Aorta (tissue), 5 donors: ENCODE measurements around the gene DPYSL3. TPM values are rescaled to one million over a fixed set of nuclear protein-coding genes. Genes with fewer than 3 reads are reported as not detected.
A peak's percentile ranks its signal among the peaks of the same experiment; 100 is the strongest.

Source experiments
- ATAC-seq: fragments of 200-7000 bp; cut with Tn5 transposase; one replicate; pipeline ENCODE4 v1.9.1; 2022; ENCODE audit warnings: moderate library complexity; ENCODE audit not compliant: low FRiP score
- DNase-seq, 2 donors: peaks; one replicate each; pipeline ENCODE4 v3.0.0-alpha.2; 2020
- H3K27ac ChIP-seq, 2 donors: one replicate each; pipeline ENCODE4 v1.5.1; 2013; ENCODE audit warnings: low read length in 2 of 2, mild to moderate bottlenecking in 2 of 2, moderate library complexity in 2 of 2, control low read depth in 1 of 2, inconsistent platforms in 1 of 2, low read depth in 1 of 2
- H3K27me3 ChIP-seq, 2 donors: one replicate each; pipeline ENCODE4 v1.6.1; 2013; ENCODE audit warnings: control low read depth in 1 of 2, low read length in 1 of 2, mild to moderate bottlenecking in 1 of 2, moderate library complexity in 1 of 2; ENCODE audit not compliant: insufficient read depth in 2 of 2, control insufficient read depth in 1 of 2
- H3K36me3 ChIP-seq, 2 donors: one replicate each; pipeline ENCODE4 v1.6.1; 2013; ENCODE audit warnings: control low read depth in 1 of 2, low read length in 1 of 2, mild to moderate bottlenecking in 1 of 2; ENCODE audit not compliant: insufficient read depth in 2 of 2, control insufficient read depth in 1 of 2
- H3K4me1 ChIP-seq, 2 donors: one replicate each; pipeline ENCODE4 v1.6.1; 2013; ENCODE audit warnings: low read length in 2 of 2, control low read depth in 1 of 2, mild to moderate bottlenecking in 1 of 2, moderate library complexity in 1 of 2; ENCODE audit not compliant: insufficient read depth in 2 of 2, control insufficient read depth in 1 of 2
- H3K4me3 ChIP-seq, 2 donors: one replicate each; pipeline ENCODE4 v1.5.1; 2013; ENCODE audit warnings: low read length in 2 of 2, control low read depth in 1 of 2, mild to moderate bottlenecking in 1 of 2
- H3K9me3 ChIP-seq: one replicate; pipeline ENCODE4 v1.6.1; 2013; ENCODE audit warnings: mild to moderate bottlenecking, low read length; ENCODE audit not compliant: control insufficient read depth
- WGBS, 2 donors: extraction: QIAGEN DNeasy Blood & Tissue Kit; methylation state at CpG; one replicate each; pipeline ENCODE4 v1.1.7; 2013; 5-methylcytosine and 5-hydroxymethylcytosine counted together
- intact Hi-C, 2 donors: fragments of 100-400 bp; cut with DNase I; formaldehyde crosslinking; loops; one replicate each; pipeline versions ENCODE4 v1.14.2 to v1.15.0; 2022
- polyA plus RNA-seq, 2 donors: library from polyadenylated mRNA; stranded (reverse); fragments of 200-250 nt; gene quantifications; one replicate each; pipeline ENCODE4 v1.2.3, GENCODE V29; 2013
- total RNA-seq, 2 donors: library from RNA; stranded (reverse); fragmentation: NEBNext Ultra II Directional; extraction: Animal tissue kit (Norgen Biotek cat#: 25700); gene quantifications; one replicate each; pipeline ENCODE4 v1.2.1, GENCODE V29; 2021
- donor health status: healthy with polysubstance abuse.
- donor health status: Bipolar disorder and iron deficiency.
- donor health status: DM: no; HTN: no; CAD: no.
- donor health status: DM: no; HTN: no; CAD: no.
- donor health status: DM: yes; HTN: yes; CAD: no.

The DPYSL3 gene
- total and polyA plus RNA-seq, 4 donors = 85.1 to 344 (median 195) TPM

DNA sequence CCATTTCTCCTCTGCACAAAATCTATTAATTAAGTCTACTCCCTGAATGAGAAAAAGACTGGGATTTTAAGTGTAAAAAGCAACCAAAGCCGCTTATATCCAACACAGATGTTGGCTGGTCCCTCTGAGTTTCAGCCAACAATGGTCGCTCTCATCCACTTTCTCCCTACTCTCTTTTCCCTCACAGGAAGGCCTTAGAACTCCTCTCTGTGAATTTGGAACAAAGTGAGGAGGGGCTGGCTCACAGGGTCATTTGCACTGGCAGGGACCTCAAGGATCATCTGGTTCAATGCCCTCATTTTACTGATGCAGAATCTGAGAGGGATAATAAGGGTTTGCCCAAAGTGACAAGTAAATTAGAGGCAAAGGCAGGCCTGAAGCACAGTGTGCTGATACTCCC lies 64.0 kb downstream of the DPYSL3 start:
- ATAC-seq (no peak), DNase-seq (no peak)
- intact Hi-C loops = no loop called here
- Histone ChIP-seq H3K4me3 (no peak overlapping the region), H3K9me3 (no peaks in the 10 kb centered on the region), H3K36me3 (no peaks in the 10 kb centered on the region), H3K27ac (peak overlapping the region; percentile 58 to 76), H3K4me1 (peaks cover 6 to 9% of the 10 kb centered on the region in 2 donors), H3K27me3 (no peaks in the 10 kb centered on the region)
- 37 to 39% methylated on average over 2 of the region's 2 CpGs for WGBS, 2 donors

DNA sequence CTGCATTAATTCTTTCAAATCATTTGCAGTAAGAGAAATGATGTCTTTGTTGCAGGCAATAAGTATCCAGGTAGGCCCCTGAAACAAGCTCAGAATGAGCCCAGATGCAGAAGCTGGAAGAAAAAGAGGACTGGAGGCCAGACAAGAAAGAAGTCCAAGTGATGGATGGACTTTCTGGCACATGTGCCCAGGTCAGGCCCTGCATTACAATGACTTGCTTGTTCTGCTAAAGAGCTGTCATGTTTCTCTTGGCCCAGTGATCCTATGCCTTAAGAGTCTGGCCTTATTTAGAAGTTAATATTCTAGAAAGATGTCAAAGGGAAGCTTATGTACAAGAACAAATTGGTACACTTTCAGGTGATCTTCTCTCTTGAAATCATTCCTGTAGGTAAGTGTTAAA lies 64.8 kb downstream of the DPYSL3 start:
- no peak overlapping the region for H3K4me3 ChIP-seq
- H3K27ac ChIP-seq = peak overlapping the region in 1 of 2 donors; percentile 67
- DNase-seq (no peak), ATAC-seq (peak; percentile 54)
- H3K9me3 ChIP-seq = no peaks in the 10 kb centered on the region
- peaks cover 6 to 9% of the 10 kb centered on the region in 2 donors for H3K4me1 ChIP-seq
- no peaks in the 10 kb centered on the region for H3K27me3 ChIP-seq
- intact Hi-C loops = no loop called here
- no peaks in the 10 kb centered on the region for H3K36me3 ChIP-seq

DNA sequence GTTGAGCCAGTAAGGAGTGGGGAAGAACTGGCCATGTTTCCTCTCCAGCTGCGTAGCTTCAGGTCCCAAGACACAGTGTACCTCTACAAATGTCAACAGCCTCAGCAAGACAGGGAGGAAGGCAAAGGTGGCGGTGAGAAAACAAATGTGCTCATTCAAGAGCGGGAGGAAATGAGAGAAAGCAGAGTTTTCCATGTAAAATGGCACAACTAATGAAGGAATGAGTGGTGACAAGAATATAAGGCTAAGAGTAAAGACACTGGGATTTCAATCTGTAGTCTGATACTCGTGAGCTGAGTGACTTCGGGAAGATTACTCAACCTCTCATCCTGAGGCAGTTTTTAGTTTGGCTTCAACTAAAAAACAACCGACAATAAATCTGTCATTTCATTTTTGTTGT lies 67.6 kb downstream of the DPYSL3 start:
- intact Hi-C loops = no loop called here
- H3K9me3 ChIP-seq = no peaks in the 10 kb centered on the region
- no peaks in the 10 kb centered on the region for H3K36me3 ChIP-seq
- ATAC-seq = no peak
- H3K4me1 ChIP-seq = peaks cover 9 to 13% of the 10 kb centered on the region in 2 donors
- H3K27me3 ChIP-seq = no peaks in the 10 kb centered on the region
- no peak for DNase-seq
- H3K27ac ChIP-seq = no peak overlapping the region
- H3K4me3 ChIP-seq = no peak overlapping the region
- 89 to 94% methylated on average over 6 of the region's 6 CpGs for WGBS, 2 donors

DNA sequence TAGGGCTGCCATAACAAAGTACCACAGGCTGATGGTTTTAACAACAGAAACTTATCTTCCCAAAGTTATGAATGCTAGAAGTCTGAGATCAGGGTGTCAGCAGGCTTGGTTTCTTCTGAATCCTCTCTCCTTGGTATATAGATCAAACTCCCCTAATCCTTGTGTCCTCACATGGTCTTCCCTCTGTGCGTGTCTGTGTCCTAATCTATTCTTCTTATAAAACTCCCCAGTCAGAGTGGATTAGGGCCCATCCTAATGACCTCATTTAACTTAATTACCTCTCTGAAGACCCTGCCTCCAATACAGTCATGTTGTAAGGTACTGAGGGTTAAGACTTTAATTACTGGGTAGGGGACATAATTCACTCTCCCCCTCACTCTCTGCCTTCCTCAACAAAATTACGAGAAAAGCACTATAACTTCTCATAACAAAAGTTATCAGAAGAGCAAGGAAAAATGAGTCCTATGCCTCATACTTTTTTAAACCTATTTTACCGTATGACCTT lies 68.6 kb downstream of the DPYSL3 start:
- no peak for DNase-seq
- peaks cover 7 to 19% of the 10 kb centered on the region in 2 donors for H3K4me1 ChIP-seq
- H3K9me3 ChIP-seq = no peaks in the 10 kb centered on the region
- no peaks in the 10 kb centered on the region for H3K27me3 ChIP-seq
- intact Hi-C loops = no loop called here
- H3K4me3 ChIP-seq = no peak overlapping the region
- no peaks in the 10 kb centered on the region for H3K36me3 ChIP-seq
- H3K27ac ChIP-seq = no peak overlapping the region
- no peak for ATAC-seq
- WGBS, 2 donors = 96% methylated on average over 3 of the region's 3 CpGs

DNA sequence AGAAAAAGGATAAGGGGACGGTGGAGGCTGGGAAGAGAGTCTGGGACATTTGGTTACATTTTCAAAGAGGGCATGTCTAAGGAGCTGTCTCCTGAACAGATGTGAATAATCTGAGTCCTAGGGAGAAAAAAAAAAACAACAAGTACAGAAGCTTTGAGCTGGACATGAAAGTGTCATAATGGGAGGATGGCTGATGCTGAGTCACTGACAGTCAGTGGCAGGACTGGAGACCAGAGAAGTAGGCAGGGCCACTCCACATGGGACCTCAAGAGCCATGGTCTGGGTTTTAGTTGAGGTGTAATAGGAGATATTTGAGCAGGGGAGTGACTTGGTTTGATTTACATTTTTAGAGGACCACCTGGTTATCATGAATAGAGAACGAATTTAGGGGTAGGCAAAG lies 70.6 kb downstream of the DPYSL3 start:
- no peak overlapping the region for H3K27ac ChIP-seq
- no peaks in the 10 kb centered on the region for H3K27me3 ChIP-seq
- intact Hi-C loops = no loop called here
- WGBS, 2 donors = 82 to 86% methylated on average over 2 of the region's 2 CpGs
- H3K9me3 ChIP-seq = no peaks in the 10 kb centered on the region
- H3K4me1 ChIP-seq = peaks cover 4 to 13% of the 10 kb centered on the region in 2 donors
- ATAC-seq (no peak), DNase-seq (no peak)
- no peak overlapping the region for H3K4me3 ChIP-seq
- no peaks in the 10 kb centered on the region for H3K36me3 ChIP-seq

DNA sequence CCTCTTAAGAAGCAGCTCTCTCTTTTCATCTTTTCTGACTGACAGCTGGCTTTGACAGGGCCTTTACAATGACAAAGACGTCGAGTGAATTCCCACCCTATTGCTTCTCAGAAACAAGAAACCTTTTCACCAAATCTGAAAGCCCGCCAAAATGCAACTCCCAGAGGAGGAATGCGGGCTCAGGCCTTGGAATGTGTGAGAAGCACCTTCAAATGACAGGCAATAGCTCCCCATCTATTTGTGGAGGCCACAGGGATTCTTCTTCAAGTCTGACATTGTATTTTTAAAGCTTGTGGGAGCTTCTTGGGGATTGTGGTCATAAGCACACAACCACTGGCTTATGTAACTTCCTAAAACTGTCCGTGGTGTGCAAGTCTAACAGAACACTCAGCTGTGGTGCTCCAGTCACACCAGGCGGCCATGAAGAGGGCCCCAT lies 72.7 kb downstream of the DPYSL3 start:
- intact Hi-C loops = no loop called here
- H3K4me3 ChIP-seq = no peak overlapping the region
- peaks cover 2 to 18% of the 10 kb centered on the region in 2 donors for H3K4me1 ChIP-seq
- ATAC-seq (peak; percentile 44), DNase-seq (no peak)
- H3K36me3 ChIP-seq = no peaks in the 10 kb centered on the region
- H3K9me3 ChIP-seq = no peaks in the 10 kb centered on the region
- H3K27ac ChIP-seq = no peak overlapping the region
- 58 to 61% methylated on average over 6 of the region's 6 CpGs for WGBS, 2 donors
- no peaks in the 10 kb centered on the region for H3K27me3 ChIP-seq

DNA sequence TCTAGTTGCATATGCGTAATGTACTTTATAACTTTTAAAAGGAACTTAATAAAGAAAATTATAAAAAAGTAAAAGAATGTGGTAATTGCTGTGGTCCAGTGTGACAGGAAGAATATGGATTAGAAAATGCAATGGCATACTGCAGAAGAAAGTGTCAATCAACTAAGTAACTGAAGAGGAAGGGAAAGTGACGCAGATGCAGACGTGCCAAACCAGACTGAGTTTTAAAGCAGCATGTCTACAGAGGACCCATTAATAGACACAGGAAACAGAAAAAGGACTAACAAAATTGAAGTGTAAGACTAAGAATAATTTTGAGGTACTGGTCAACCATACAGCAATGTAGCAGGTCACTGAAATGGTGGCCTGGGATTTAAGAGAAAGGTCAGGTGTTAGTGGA lies 73.3 kb downstream of the DPYSL3 start:
- no peak for DNase-seq
- no peak overlapping the region for H3K27ac ChIP-seq
- no peaks in the 10 kb centered on the region for H3K9me3 ChIP-seq
- H3K4me1 ChIP-seq = peaks cover 4 to 19% of the 10 kb centered on the region in 2 donors
- 58 to 62% methylated on average over 3 of the region's 3 CpGs for WGBS, 2 donors
- H3K36me3 ChIP-seq = no peaks in the 10 kb centered on the region
- intact Hi-C loops = no loop called here
- no peak overlapping the region for H3K4me3 ChIP-seq
- no peak for ATAC-seq
- no peaks in the 10 kb centered on the region for H3K27me3 ChIP-seq

DNA sequence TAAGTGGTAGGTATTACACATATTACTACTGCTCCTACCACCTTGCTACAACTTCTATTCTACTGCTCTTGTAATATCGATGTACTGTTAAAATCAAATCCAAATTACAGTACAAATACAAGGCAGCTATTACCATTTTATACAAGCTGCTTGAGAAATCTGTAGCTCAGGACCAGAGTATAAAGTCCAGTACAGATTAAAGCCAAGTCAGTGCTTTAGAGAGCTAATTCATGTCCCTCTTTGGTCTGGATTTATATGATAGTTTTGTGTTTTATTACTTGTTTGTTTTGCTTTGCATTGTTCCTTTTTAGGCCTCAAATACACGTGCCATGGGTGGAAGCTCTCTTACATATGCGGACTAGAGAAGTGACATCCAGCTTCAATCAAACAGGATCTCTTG lies 75.8 kb downstream of the DPYSL3 start:
- WGBS, 2 donors = 84 to 89% methylated on average over 3 of the region's 3 CpGs
- peaks cover 0 to under 1% of the 10 kb centered on the region in 2 donors for H3K36me3 ChIP-seq
- ATAC-seq (no peak), DNase-seq (no peak)
- no peaks in the 10 kb centered on the region for H3K9me3 ChIP-seq
- intact Hi-C loops = no loop called here
- peaks cover 5 to 18% of the 10 kb centered on the region in 2 donors for H3K4me1 ChIP-seq
- no peak overlapping the region for H3K27ac ChIP-seq
- no peaks in the 10 kb centered on the region for H3K27me3 ChIP-seq
- H3K4me3 ChIP-seq = no peak overlapping the region

DNA sequence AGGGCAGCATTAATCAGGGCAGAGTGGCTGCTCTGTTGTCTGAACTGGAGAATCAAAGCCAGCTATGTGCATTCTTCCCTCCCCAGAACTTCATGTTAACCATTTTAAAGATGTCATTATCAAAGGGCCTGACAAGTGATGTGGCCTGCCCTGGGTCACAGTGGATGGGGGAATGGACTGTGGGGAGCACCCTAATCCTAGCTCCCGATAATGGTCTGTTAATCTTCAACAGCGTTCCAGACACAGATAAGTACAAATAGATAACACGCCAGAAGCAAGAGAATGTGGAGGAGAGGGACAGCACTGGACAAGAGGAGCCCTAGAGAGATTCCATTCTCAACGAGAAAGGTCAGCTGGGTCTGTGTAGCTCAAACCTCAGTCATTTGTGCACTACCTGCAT lies 77.5 kb downstream of the DPYSL3 start:
- 22 to 34% methylated on average over 4 of the region's 4 CpGs for WGBS, 2 donors
- ATAC-seq = no peak

More for the DNA sequence above, 77.5 kb downstream of the DPYSL3 start:
- Histone ChIP-seq H3K9me3 (no peaks in the 10 kb centered on the region), H3K36me3 (peaks cover 0 to 1% of the 10 kb centered on the region in 2 donors), H3K27ac (peak overlapping the region in 1 of 2 donors; percentile 55), H3K4me1 (peaks cover 6 to 18% of the 10 kb centered on the region in 2 donors), H3K27me3 (no peaks in the 10 kb centered on the region), H3K4me3 (no peak overlapping the region)
- intact Hi-C loops = no loop called here
- no peak for DNase-seq
